Stomach smooth muscle (tissue), 2 donors: ENCODE measurements around the gene PICK1.
"Not testable (repeated sequence)": the region's sequence is repeated elsewhere in the genome, so short reads cannot be mapped to it uniquely, and the experiment has no call there.

ENCODE experiments used
- H3K27ac ChIP-seq: one replicate; pipeline ENCODE4 v1.7.0; 2013; ENCODE audit warnings: mild to moderate bottlenecking, low read length, inconsistent platforms
- H3K27me3 ChIP-seq, 2 donors: one replicate each; pipeline ENCODE4 v1.7.0; 2013; ENCODE audit warnings: low read length in 2 of 2; ENCODE audit not compliant: insufficient read depth in 2 of 2, control insufficient read depth in 1 of 2
- H3K36me3 ChIP-seq, 2 donors: one replicate each; pipeline ENCODE4 v1.7.0; 2013; ENCODE audit warnings: low read length in 2 of 2; ENCODE audit not compliant: control insufficient read depth in 2 of 2, insufficient read depth in 2 of 2
- H3K4me1 ChIP-seq: one replicate; pipeline ENCODE4 v1.7.0; 2013; ENCODE audit warnings: low read length; ENCODE audit not compliant: control insufficient read depth, insufficient read depth
- H3K4me3 ChIP-seq, 2 donors: one replicate each; pipeline ENCODE4 v1.7.0; 2013; ENCODE audit warnings: low read length in 2 of 2
- H3K9ac ChIP-seq, 2 donors: one replicate each; pipeline ENCODE4 v1.7.0; 2013; ENCODE audit warnings: low read length in 2 of 2, mild to moderate bottlenecking in 1 of 2
- H3K9me3 ChIP-seq, 2 donors: one replicate each; pipeline ENCODE4 v1.7.0; 2013; ENCODE audit warnings: low read length in 2 of 2; ENCODE audit not compliant: control insufficient read depth in 2 of 2
- donor health status: healthy.
- donor health status: Pancreatic carcinoma.

The PICK1 gene

GRCh38 chr22:38114484-38115398 is 57.5 kb downstream of the PICK1 start:
- Histone ChIP-seq H3K9ac (no peak overlapping the region), H3K4me1 (peaks cover 9% of the 10 kb centered on the region), H3K27ac (no peak overlapping the region)

GRCh38 chr22:38115423-38116205 is 58.4 kb downstream of the PICK1 start:
- Histone ChIP-seq H3K27ac (no peak overlapping the region), H3K9ac (no peak overlapping the region), H3K36me3 (no peaks in the 10 kb centered on the region), H3K4me1 (peaks cover 9% of the 10 kb centered on the region), H3K27me3 (no peaks in the 10 kb centered on the region), H3K4me3 (no peak overlapping the region), H3K9me3 (no peaks in the 10 kb centered on the region)

More at GRCh38 chr22:38114484-38115398, 57.5 kb downstream of the PICK1 start:
- Histone ChIP-seq H3K27me3 (no peaks in the 10 kb centered on the region), H3K9me3 (no peaks in the 10 kb centered on the region), H3K36me3 (no peaks in the 10 kb centered on the region), H3K4me3 (no peak overlapping the region)

GRCh38 chr22:38117556-38117955 is 60.4 kb downstream of the PICK1 start:
- H3K9ac ChIP-seq, H3K4me1 ChIP-seq, H3K4me3 ChIP-seq, H3K9me3 ChIP-seq, H3K27me3 ChIP-seq, H3K27ac ChIP-seq, H3K36me3 ChIP-seq: not testable (repeated sequence)

GRCh38 chr22:38118182-38118581 is 61.0 kb downstream of the PICK1 start:
- Histone ChIP-seq H3K36me3 (no peaks in the 10 kb centered on the region), H3K4me1 (peaks cover 5% of the 10 kb centered on the region), H3K4me3 (no peak overlapping the region), H3K27ac (no peak overlapping the region), H3K9me3 (no peaks in the 10 kb centered on the region), H3K9ac (no peak overlapping the region), H3K27me3 (no peaks in the 10 kb centered on the region)

- H3K4me1 ChIP-seq, H3K4me3 ChIP-seq, H3K9me3 ChIP-seq, H3K27ac ChIP-seq, H3K9ac ChIP-seq, H3K36me3 ChIP-seq, H3K27me3 ChIP-seq: not testable (repeated sequence)
Measured at GRCh38 chr22:38118747-38119146, 61.5 kb downstream of the PICK1 start.

GRCh38 chr22:38120359-38121110 is 63.3 kb downstream of the PICK1 start:
- H3K27ac ChIP-seq, result no peak overlapping the region
- no peak overlapping the region for H3K4me3 ChIP-seq
- H3K36me3 ChIP-seq, result no peaks in the 10 kb centered on the region
- no peaks in the 10 kb centered on the region for H3K4me1 ChIP-seq
- H3K9me3 ChIP-seq, result no peaks in the 10 kb centered on the region
- no peak overlapping the region for H3K9ac ChIP-seq
- no peaks in the 10 kb centered on the region for H3K27me3 ChIP-seq

GRCh38 chr22:38122616-38123015 is 65.4 kb downstream of the PICK1 start:
- Histone ChIP-seq H3K9ac (no peak overlapping the region), H3K27me3 (no peaks in the 10 kb centered on the region), H3K4me1 (no peaks in the 10 kb centered on the region), H3K27ac (no peak overlapping the region), H3K9me3 (no peaks in the 10 kb centered on the region), H3K4me3 (no peak overlapping the region), H3K36me3 (no peaks in the 10 kb centered on the region)

DNA sequence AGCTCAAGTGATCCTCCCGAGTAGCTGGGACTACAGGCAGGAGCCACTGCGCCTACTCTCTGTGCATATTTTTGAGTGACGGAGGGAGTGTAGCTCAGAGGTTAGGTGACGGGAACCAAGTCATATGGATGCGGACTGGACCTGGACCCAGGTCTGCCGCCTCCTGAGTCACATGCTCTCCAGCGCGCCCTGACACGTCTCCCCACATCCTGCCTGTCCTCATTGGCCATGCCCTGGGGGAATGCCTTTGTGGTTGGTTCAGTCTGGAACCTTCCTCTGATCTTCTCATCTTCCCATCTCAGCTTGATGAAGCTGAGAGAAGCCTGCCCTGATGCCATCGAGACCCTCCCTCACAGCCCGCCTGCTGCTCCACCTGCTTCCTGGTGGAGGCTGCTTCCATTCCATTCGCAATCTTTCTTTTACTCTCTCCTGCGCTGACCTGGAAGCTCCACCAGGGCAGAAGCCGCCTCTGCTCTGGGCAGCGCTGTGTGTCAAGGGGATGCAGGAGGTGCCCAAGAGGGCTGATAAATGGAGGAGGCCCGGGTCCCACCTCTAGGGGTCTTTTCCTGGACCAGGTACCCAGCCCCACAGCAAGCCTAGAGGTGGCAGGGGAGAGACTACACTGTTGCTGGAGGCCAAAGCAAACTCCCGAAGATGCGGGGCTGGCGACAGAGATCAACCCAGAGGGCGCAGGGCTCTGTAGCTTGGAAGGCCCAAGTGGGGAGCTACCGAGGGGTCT is 67.2 kb downstream of the PICK1 start:
- Histone ChIP-seq H3K4me1 (no peaks in the 10 kb centered on the region), H3K9me3 (no peaks in the 10 kb centered on the region), H3K27me3 (no peaks in the 10 kb centered on the region), H3K9ac (no peak overlapping the region), H3K4me3 (no peak overlapping the region), H3K27ac (no peak overlapping the region), H3K36me3 (peaks cover 0 to 2% of the 10 kb centered on the region in 2 donors)

GRCh38 chr22:38125038-38125610 is 67.9 kb downstream of the PICK1 start:
- no peak overlapping the region for H3K27ac ChIP-seq
- no peaks in the 10 kb centered on the region for H3K27me3 ChIP-seq
- no peak overlapping the region for H3K9ac ChIP-seq
- H3K36me3 ChIP-seq, result peaks cover 0 to 2% of the 10 kb centered on the region in 2 donors
- no peaks in the 10 kb centered on the region for H3K4me1 ChIP-seq
- H3K4me3 ChIP-seq, result no peak overlapping the region
- H3K9me3 ChIP-seq, result no peaks in the 10 kb centered on the region
